CD4-positive, alpha-beta T cell treated with Interleukin-17A for 1 hour (primary cell): ENCODE data around the gene ITGB1BP1.

Experiments used
- DNase-seq: peaks from one replicate; pipeline ENCODE4 v3.0.0-alpha.2; 2020

The ITGB1BP1 gene

GRCh38 chr2:9424447-9425164, 1.3 kb upstream of the ITGB1BP1 start:
- no peak for DNase-seq

- DNase-seq: no peak
These were observed 569 bp upstream of the ITGB1BP1 start for GRCh38 chr2:9423922-9424272.

- peak; percentile 49 for DNase-seq
These were observed 818 bp downstream of the ITGB1BP1 start for GRCh38 chr2:9422321-9423099.

- no peak for DNase-seq
These were observed 2.8 kb downstream of the ITGB1BP1 start for GRCh38 chr2:9420495-9420894.

GRCh38 chr2:9419541-9419940, 3.8 kb downstream of the ITGB1BP1 start:
- DNase-seq: no peak

- no peak for DNase-seq
These were observed 4.6 kb downstream of the ITGB1BP1 start for GRCh38 chr2:9418746-9419145.

- DNase-seq: no peak
These were observed 5.6 kb downstream of the ITGB1BP1 start for GRCh38 chr2:9417725-9418124.

GRCh38 chr2:9416962-9417316, 6.4 kb downstream of the ITGB1BP1 start:
- DNase-seq: no peak

GRCh38 chr2:9416267-9416961, 6.9 kb downstream of the ITGB1BP1 start:
- DNase-seq: no peak

- DNase-seq: no peak
These were observed 7.7 kb downstream of the ITGB1BP1 start for GRCh38 chr2:9415516-9416169.

- DNase-seq: no peak
These were observed 10.5 kb downstream of the ITGB1BP1 start for GRCh38 chr2:9412781-9413180.

- no peak for DNase-seq
These were observed 13.2 kb downstream of the ITGB1BP1 start for GRCh38 chr2:9410108-9410507.

- no peak for DNase-seq
These were observed 14.6 kb downstream of the ITGB1BP1 start for GRCh38 chr2:9408641-9409151.

GRCh38 chr2:9407363-9407811, 15.9 kb downstream of the ITGB1BP1 start:
- DNase-seq: no peak

- no peak for DNase-seq
These were observed 16.6 kb downstream of the ITGB1BP1 start for GRCh38 chr2:9406529-9407362.

- DNase-seq: no peak
These were observed 17.7 kb downstream of the ITGB1BP1 start for GRCh38 chr2:9405636-9406035.

GRCh38 chr2:9404451-9404850, 18.9 kb downstream of the ITGB1BP1 start:
- no peak for DNase-seq

- DNase-seq: no peak
These were observed 19.4 kb downstream of the ITGB1BP1 start for GRCh38 chr2:9403924-9404323.

- no peak for DNase-seq
These were observed 21.5 kb downstream of the ITGB1BP1 start for GRCh38 chr2:9401646-9402371.

- DNase-seq: no peak
These were observed 22.2 kb downstream of the ITGB1BP1 start for GRCh38 chr2:9401059-9401547.
